ENCODE results near the gene EXOC4. TPM values are rescaled to one million over a fixed set of nuclear protein-coding genes. Genes with fewer than 3 reads are reported as not detected.

Gene EXOC4
- total and polyA plus RNA-seq, 2 donors (not counting 1 experiment from before 2014, with no cell fraction given), result 79.6 to 158 TPM

- H3K27ac ChIP-seq (ENCODE audit: insufficient read depth, low read length), result no peak overlapping the region
- no peaks in the 10 kb centered on the region for H3K27me3 ChIP-seq (ENCODE audit: control insufficient read depth, insufficient read depth, low read length)
- H4K20me1 ChIP-seq (ENCODE audit: control insufficient read depth, extremely low read depth, insufficient read depth, low read length), result no peaks in the 10 kb centered on the region
- no peak overlapping the region for H3K4me3 ChIP-seq (replicated peaks in 1 of 4; ENCODE audit: control extremely low read depth in 1 of 4, insufficient read depth in 1 of 4, low read depth in 3 of 4, low read length in 4 of 4)
- H3K36me3 ChIP-seq (ENCODE audit: control insufficient read depth, insufficient read depth, low read length), result no peaks in the 10 kb centered on the region
- no peak overlapping the region for H2AFZ ChIP-seq (ENCODE audit: low read length)
- TF ChIP-seq EZH2 (IDR thresholded peaks at IDR 0.05; ENCODE audit: low read length, missing control alignments), result no peak
- no peak for TF ChIP-seq CTCF (conservative IDR thresholded peaks at IDR 0.05 in 1 of 2, IDR thresholded peaks at IDR 0.05 in 1 of 2; ENCODE audit: low read depth in 1 of 2, low read length in 2 of 2)
- no peaks in the 10 kb centered on the region for H3K4me1 ChIP-seq (ENCODE audit: control insufficient read depth, extremely low read depth, insufficient read depth, low read length)
- DNase-seq (ENCODE audit: low read depth in 2 of 2), result no peak
- H3K79me2 ChIP-seq (ENCODE audit: control insufficient read depth, insufficient read depth, low read length), result no peaks in the 10 kb centered on the region
- no peaks in the 10 kb centered on the region for H3K9me3 ChIP-seq (ENCODE audit: control insufficient read depth, insufficient read depth, low read depth, low read length)
- H3K4me2 ChIP-seq (ENCODE audit: extremely low read depth, insufficient read depth, low read length), result no peak overlapping the region
- H3K9ac ChIP-seq (ENCODE audit: insufficient read depth, low read length), result no peak overlapping the region
Measured at GRCh38 chr7:133723044-133723443, 470.2 kb downstream of the EXOC4 start.

GRCh38 chr7:133724148-133724547, 471.3 kb downstream of the EXOC4 start:
- Histone ChIP-seq H3K36me3 (ENCODE audit: control insufficient read depth, insufficient read depth, low read length) (no peaks in the 10 kb centered on the region), H2AFZ (ENCODE audit: low read length) (no peak overlapping the region), H3K79me2 (ENCODE audit: control insufficient read depth, insufficient read depth, low read length) (no peaks in the 10 kb centered on the region), H4K20me1 (ENCODE audit: control insufficient read depth, extremely low read depth, insufficient read depth, low read length) (no peaks in the 10 kb centered on the region), H3K9me3 (ENCODE audit: control insufficient read depth, insufficient read depth, low read depth, low read length) (no peaks in the 10 kb centered on the region), H3K4me3 (replicated peaks in 1 of 4; ENCODE audit: control extremely low read depth in 1 of 4, insufficient read depth in 1 of 4, low read depth in 3 of 4, low read length in 4 of 4) (no peak overlapping the region), H3K4me2 (ENCODE audit: extremely low read depth, insufficient read depth, low read length) (no peak overlapping the region), H3K4me1 (ENCODE audit: control insufficient read depth, extremely low read depth, insufficient read depth, low read length) (no peaks in the 10 kb centered on the region), H3K27me3 (ENCODE audit: control insufficient read depth, insufficient read depth, low read length) (no peaks in the 10 kb centered on the region), H3K27ac (ENCODE audit: insufficient read depth, low read length) (no peak overlapping the region), H3K9ac (ENCODE audit: insufficient read depth, low read length) (no peak overlapping the region)
- TF ChIP-seq CTCF (conservative IDR thresholded peaks at IDR 0.05 in 1 of 2, IDR thresholded peaks at IDR 0.05 in 1 of 2; ENCODE audit: low read depth in 1 of 2, low read length in 2 of 2) (no peak), EZH2 (IDR thresholded peaks at IDR 0.05; ENCODE audit: low read length, missing control alignments) (no peak)
- DNase-seq (ENCODE audit: low read depth in 2 of 2), result no peak

GRCh38 chr7:133724694-133725093, 471.8 kb downstream of the EXOC4 start:
- Histone ChIP-seq H3K4me3 (replicated peaks in 1 of 4; ENCODE audit: control extremely low read depth in 1 of 4, insufficient read depth in 1 of 4, low read depth in 3 of 4, low read length in 4 of 4) (no peak overlapping the region), H3K79me2 (ENCODE audit: control insufficient read depth, insufficient read depth, low read length) (no peaks in the 10 kb centered on the region), H3K9ac (ENCODE audit: insufficient read depth, low read length) (no peak overlapping the region), H3K4me1 (ENCODE audit: control insufficient read depth, extremely low read depth, insufficient read depth, low read length) (no peaks in the 10 kb centered on the region), H4K20me1 (ENCODE audit: control insufficient read depth, extremely low read depth, insufficient read depth, low read length) (no peaks in the 10 kb centered on the region), H3K27ac (ENCODE audit: insufficient read depth, low read length) (no peak overlapping the region), H2AFZ (ENCODE audit: low read length) (no peak overlapping the region), H3K27me3 (ENCODE audit: control insufficient read depth, insufficient read depth, low read length) (no peaks in the 10 kb centered on the region), H3K36me3 (ENCODE audit: control insufficient read depth, insufficient read depth, low read length) (no peaks in the 10 kb centered on the region), H3K4me2 (ENCODE audit: extremely low read depth, insufficient read depth, low read length) (no peak overlapping the region), H3K9me3 (ENCODE audit: control insufficient read depth, insufficient read depth, low read depth, low read length) (no peaks in the 10 kb centered on the region)
- DNase-seq (ENCODE audit: low read depth in 2 of 2), result no peak
- no peak for TF ChIP-seq CTCF (conservative IDR thresholded peaks at IDR 0.05 in 1 of 2, IDR thresholded peaks at IDR 0.05 in 1 of 2; ENCODE audit: low read depth in 1 of 2, low read length in 2 of 2)
- no peak for TF ChIP-seq EZH2 (IDR thresholded peaks at IDR 0.05; ENCODE audit: low read length, missing control alignments)

Data from fibroblast of lung (primary cell).